ENCODE results near the gene AKAP6.

AKAP6 gene

DNA sequence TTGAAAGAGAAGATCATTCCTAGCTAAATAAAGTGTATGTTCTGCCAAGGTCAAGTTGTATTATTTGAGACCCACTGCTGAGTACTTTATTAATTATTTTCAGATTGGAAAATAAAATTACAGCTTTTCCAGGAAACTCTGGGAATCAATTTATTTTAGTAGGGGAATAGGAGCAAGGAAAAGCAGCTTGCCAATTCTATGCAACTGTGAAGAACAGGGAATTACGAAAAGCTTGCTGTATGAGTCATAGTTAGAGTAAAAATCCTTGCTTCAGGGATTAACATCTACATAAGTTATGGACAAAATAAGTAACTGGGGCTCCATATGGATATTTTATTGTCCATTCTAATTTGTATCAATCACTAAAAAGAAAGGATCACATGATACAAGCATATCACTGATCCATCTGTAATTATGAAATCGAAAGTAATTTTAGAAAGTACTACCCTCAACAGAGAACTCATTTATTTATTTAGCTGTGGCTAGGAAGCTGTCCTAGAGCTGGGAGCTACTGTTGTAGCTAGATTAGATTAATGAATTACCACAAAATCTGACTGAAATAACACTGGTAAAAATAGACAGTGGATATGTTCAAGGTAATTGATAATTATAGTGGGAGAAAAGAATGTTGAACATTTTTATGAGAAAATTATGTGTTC, 306.1 kb downstream of the AKAP6 start:
- in situ Hi-C loops (cut with MboI; ENCODE audit: low sequenced_read_pairs, unreplicated experiment): no loop called here
- TF ChIP-seq, protein P1, sequence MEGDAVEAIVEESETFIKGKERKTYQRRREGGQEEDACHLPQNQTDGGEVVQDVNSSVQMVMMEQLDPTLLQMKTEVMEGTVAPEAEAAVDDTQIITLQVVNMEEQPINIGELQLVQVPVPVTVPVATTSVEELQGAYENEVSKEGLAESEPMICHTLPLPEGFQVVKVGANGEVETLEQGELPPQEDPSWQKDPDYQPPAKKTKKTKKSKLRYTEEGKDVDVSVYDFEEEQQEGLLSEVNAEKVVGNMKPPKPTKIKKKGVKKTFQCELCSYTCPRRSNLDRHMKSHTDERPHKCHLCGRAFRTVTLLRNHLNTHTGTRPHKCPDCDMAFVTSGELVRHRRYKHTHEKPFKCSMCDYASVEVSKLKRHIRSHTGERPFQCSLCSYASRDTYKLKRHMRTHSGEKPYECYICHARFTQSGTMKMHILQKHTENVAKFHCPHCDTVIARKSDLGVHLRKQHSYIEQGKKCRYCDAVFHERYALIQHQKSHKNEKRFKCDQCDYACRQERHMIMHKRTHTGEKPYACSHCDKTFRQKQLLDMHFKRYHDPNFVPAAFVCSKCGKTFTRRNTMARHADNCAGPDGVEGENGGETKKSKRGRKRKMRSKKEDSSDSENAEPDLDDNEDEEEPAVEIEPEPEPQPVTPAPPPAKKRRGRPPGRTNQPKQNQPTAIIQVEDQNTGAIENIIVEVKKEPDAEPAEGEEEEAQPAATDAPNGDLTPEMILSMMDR (IDR thresholded peaks at IDR 0.05; ENCODE audit: borderline replicate concordance, control extremely low read depth, extremely low read depth, insufficient read depth, missing control alignments): no peak
- no peak for DNase-seq (ENCODE audit: low spot score)

DNA sequence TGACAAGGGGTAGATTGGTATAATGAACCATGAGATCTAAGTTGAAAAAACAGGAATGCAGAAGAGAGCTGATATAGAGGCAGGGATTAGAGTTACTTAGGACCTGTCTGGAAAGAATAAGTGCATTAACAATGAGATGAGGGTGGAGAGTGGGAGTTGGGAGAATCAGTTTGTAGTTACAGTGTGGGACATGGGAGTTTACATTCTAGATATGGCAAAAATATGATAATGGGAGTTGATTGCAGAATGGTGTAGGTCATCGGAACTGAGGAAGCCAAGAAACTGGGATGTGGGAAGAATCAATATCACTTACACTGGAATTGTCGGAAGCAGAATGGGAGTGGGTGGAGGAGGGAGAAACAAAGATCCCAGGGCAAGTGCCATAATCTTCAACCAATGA, 308.5 kb downstream of the AKAP6 start:
- in situ Hi-C loops (cut with MboI; ENCODE audit: low sequenced_read_pairs, unreplicated experiment): no loop called here
- TF ChIP-seq, protein P1 (IDR thresholded peaks at IDR 0.05; ENCODE audit: borderline replicate concordance, control extremely low read depth, extremely low read depth, insufficient read depth, missing control alignments): no peak
- no peak for DNase-seq (ENCODE audit: low spot score)

DNA sequence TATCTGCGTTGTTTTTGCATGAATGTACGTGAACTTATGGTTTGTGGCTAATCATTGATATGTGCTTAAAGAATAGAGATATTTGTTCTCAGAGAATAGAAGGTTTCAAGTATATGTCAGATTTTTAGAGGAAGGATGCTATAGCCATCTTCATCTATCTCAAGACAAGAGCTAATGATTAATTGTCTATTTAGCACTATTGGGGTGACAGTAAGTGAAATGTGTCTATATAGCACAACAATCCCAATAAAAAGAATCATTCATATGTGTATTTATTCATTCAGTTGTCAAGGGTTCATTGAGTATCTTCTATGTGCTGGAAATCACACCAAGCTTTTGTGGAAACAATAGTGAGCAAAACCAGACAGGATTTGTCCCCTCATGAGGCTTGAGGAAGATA, 310.1 kb downstream of the AKAP6 start:
- TF ChIP-seq, protein P1 (IDR thresholded peaks at IDR 0.05; ENCODE audit: borderline replicate concordance, control extremely low read depth, extremely low read depth, insufficient read depth, missing control alignments): no peak
- in situ Hi-C loops (cut with MboI; ENCODE audit: low sequenced_read_pairs, unreplicated experiment): no loop called here

DNA sequence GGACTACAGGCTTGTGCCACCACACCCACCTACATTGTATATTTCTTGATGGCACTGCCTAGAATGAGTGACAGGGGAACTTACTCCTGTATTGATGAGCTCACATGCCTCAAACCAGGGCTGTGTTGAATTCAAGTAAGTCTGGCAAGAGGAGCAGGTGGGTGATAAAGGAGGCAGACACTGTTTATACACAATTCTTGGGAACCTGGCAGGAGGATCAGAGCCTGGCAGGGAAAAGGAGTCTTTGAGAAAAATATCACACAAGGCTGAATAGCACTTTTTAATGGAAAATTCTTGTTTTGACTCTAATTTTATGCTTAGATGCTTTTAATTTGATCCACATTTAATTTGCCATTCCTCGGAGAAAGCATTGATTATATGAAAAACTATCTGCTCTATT, 316.5 kb downstream of the AKAP6 start:
- TF ChIP-seq, protein P1 (IDR thresholded peaks at IDR 0.05; ENCODE audit: borderline replicate concordance, control extremely low read depth, extremely low read depth, insufficient read depth, missing control alignments): no peak
- in situ Hi-C loops (cut with MboI; ENCODE audit: low sequenced_read_pairs, unreplicated experiment): no loop called here
- no peak for DNase-seq (ENCODE audit: low spot score)

More for the DNA sequence above, 310.1 kb downstream of the AKAP6 start:
- no peak for DNase-seq (ENCODE audit: low spot score)

DNA sequence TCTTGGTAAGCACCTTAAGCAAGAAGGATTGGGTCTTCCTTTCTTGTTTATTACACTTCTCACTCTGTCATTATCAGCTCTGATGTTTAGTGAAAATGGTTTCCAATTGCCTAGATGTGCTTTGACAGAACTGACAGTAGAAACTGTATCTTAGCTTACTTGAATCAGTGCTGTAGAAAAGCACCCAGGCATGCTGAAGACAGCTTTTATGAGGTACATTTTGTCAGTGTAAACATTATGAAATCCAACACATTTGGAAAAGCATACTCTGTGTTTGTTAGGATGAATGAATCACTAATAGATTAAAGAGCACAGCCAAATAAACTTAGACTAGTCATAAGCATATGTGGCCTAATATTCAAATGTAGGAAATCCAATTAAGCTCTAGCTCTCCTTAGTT, 319.3 kb downstream of the AKAP6 start:
- TF ChIP-seq, protein P1 (IDR thresholded peaks at IDR 0.05; ENCODE audit: borderline replicate concordance, control extremely low read depth, extremely low read depth, insufficient read depth, missing control alignments): no peak
- in situ Hi-C loops (cut with MboI; ENCODE audit: low sequenced_read_pairs, unreplicated experiment): no loop called here
- no peak for DNase-seq (ENCODE audit: low spot score)

DNA sequence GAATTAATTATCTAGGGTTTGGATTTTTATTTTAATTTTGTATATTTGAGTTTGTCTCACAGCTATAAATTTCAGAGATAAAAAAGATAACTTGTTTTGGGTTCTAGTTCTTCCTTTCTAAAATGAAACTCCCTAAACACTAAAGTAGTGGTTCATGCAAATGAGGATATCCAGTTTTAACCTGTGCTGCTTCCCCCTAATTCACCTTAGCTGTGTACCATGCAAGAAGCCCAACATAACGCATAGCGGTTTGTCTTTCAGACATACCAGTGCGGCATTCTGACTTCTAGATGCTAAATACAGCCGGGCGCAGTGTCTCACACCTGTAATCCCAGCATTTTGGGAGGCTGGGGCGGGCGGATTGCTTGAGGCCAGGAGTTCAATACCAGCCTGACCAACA, 320.9 kb downstream of the AKAP6 start:
- no peak for DNase-seq (ENCODE audit: low spot score)
- in situ Hi-C loops (cut with MboI; ENCODE audit: low sequenced_read_pairs, unreplicated experiment): no loop called here
- TF ChIP-seq, protein P1 (IDR thresholded peaks at IDR 0.05; ENCODE audit: borderline replicate concordance, control extremely low read depth, extremely low read depth, insufficient read depth, missing control alignments): no peak

All from GM13976 (cell line).